Activated CD8-positive, alpha-beta T cell treated with anti-CD3 and anti-CD28 coated beads for 36 hours (primary cell): Measurements from ENCODE around the gene SCYL3. TPM values are rescaled to one million over a fixed set of nuclear protein-coding genes. Genes with fewer than 3 reads are reported as not detected.
A peak's percentile ranks its signal among the peaks of the same experiment; 100 is the strongest.

ENCODE experiments used
- ATAC-seq: fragments of 200-7000 bp; cut with Tn5 transposase; one replicate; pipeline ENCODE4 v1.10.0; 2021; ENCODE audit warnings: mild to moderate bottlenecking, moderate library complexity
- CTCF ChIA-PET: fragments of 350-600 bp; sonication (Branson Sonifier 250); formaldehyde crosslinking; loops from one replicate; lab custom pipeline; 2021; ENCODE audit warnings: antibody characterized with exemption; lab: Charles Lee
- POLR2A ChIA-PET: fragments of 350-600 bp; sonication (Branson Sonifier 250); formaldehyde crosslinking; loops from one replicate; lab custom pipeline; 2021; ENCODE audit warnings: antibody characterized with exemption; lab: Charles Lee
- DNase-seq: peaks from one replicate; pipeline ENCODE4 v3.0.0-alpha.2; 2020
- H3K27ac Mint-ChIP-seq: one replicate; pipeline ENCODE4 v1.8.0; 2021; ENCODE audit warnings: mild to moderate bottlenecking, mixed read lengths
- H3K27me3 Mint-ChIP-seq: one replicate; pipeline ENCODE4 v1.8.0; 2021; ENCODE audit warnings: mixed read lengths
- H3K36me3 Mint-ChIP-seq: one replicate; pipeline ENCODE4 v1.8.0; 2021; ENCODE audit warnings: low read depth, mixed read lengths
- H3K4me1 Mint-ChIP-seq: one replicate; pipeline ENCODE4 v1.8.0; 2021; ENCODE audit warnings: low read depth, mixed read lengths
- H3K4me3 Mint-ChIP-seq: one replicate; pipeline ENCODE4 v1.8.0; 2021; ENCODE audit warnings: mild to moderate bottlenecking, moderate library complexity, mixed read lengths
- H3K9me3 Mint-ChIP-seq: one replicate; pipeline ENCODE4 v1.8.0; 2021; ENCODE audit warnings: mixed read lengths
- CTCF ChIP-seq: fragments of 200-600 bp; IDR thresholded peaks from one replicate; pipeline ENCODE4 v1.8.0; 2022; ENCODE audit warnings: antibody characterized with exemption, mild to moderate bottlenecking
- intact Hi-C: fragments of 100-400 bp; cut with micrococcal nuclease; formaldehyde crosslinking; loops from one replicate; pipeline ENCODE4 v1.10.0; 2022
- total RNA-seq, 2 experiments: library from RNA; stranded (reverse); gene quantifications; one replicate each; pipeline ENCODE4 v1.2.3, GENCODE V29; 2021

The SCYL3 gene
- total RNA-seq, 2 experiments from 2014 or later: 7.7 to 8.4 TPM

GRCh38 chr1:169882039-169882511 lies 11.6 kb downstream of the SCYL3 start:
- no peaks in the 10 kb centered on the region for H3K27me3 Mint-ChIP-seq
- CTCF ChIA-PET: no interaction called here
- no peak overlapping the region for H3K4me3 Mint-ChIP-seq
- H3K36me3 Mint-ChIP-seq: peaks cover 37% of the 10 kb centered on the region
- POLR2A ChIA-PET: no interaction called here
- no peak for ATAC-seq
- no peak for TF ChIP-seq CTCF
- no peak overlapping the region for H3K27ac Mint-ChIP-seq
- intact Hi-C loops: no loop called here
- DNase-seq: no peak
- peaks cover 21% of the 10 kb centered on the region for H3K4me1 Mint-ChIP-seq
- no peaks in the 10 kb centered on the region for H3K9me3 Mint-ChIP-seq

- Mint-ChIP-seq H3K4me3 (no peak overlapping the region), H3K9me3 (no peaks in the 10 kb centered on the region), H3K36me3 (peaks cover 31% of the 10 kb centered on the region), H3K27ac (peak overlapping the region; percentile 10), H3K4me1 (peaks cover 18% of the 10 kb centered on the region), H3K27me3 (no peaks in the 10 kb centered on the region)
- DNase-seq (no peak), ATAC-seq (no peak)
- CTCF ChIA-PET: no interaction called here
- intact Hi-C loops: no loop called here
- POLR2A ChIA-PET: interaction anchor here (0.6 kb wide), 1 partner anchor 164 kb away, joined by 3 read pairs; no protein-coding TSS in a partner anchor
- TF ChIP-seq CTCF: no peak
These were observed 14.5 kb downstream of the SCYL3 start for GRCh38 chr1:169879034-169879840.

DNA sequence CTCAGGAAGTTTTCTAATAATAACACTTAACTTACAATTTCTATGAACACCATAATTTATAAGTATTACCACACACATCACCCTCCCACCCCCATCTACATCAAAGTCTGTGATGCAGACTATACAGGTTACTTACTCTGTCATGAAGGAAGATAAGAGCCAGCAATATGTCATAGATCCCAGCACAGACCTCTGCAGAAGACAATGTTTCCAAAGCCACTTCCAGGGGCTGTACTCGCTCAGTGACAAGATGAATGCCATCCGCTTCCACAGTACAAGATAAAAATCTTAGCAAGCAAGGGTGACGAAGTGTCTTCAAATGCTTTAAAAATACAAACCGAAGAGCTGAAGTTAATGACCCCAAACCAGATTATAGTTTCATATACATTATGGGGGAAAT lies 15.2 kb downstream of the SCYL3 start:
- Mint-ChIP-seq H3K27me3 (no peaks in the 10 kb centered on the region), H3K4me1 (peaks cover 21% of the 10 kb centered on the region), H3K9me3 (no peaks in the 10 kb centered on the region), H3K4me3 (no peak overlapping the region), H3K36me3 (peaks cover 39% of the 10 kb centered on the region), H3K27ac (no peak overlapping the region)
- ATAC-seq: no peak
- TF ChIP-seq CTCF: no peak
- intact Hi-C loops: no loop called here
- no peak for DNase-seq
- CTCF ChIA-PET: no interaction called here
- POLR2A ChIA-PET: no interaction called here

- TF ChIP-seq CTCF: no peak
- H3K9me3 Mint-ChIP-seq: no peaks in the 10 kb centered on the region
- peaks cover 40% of the 10 kb centered on the region for H3K36me3 Mint-ChIP-seq
- POLR2A ChIA-PET: no interaction called here
- peaks cover 18% of the 10 kb centered on the region for H3K4me1 Mint-ChIP-seq
- H3K4me3 Mint-ChIP-seq: no peak overlapping the region
- CTCF ChIA-PET: no interaction called here
- ATAC-seq: no peak
- H3K27ac Mint-ChIP-seq: no peak overlapping the region
- intact Hi-C loops: no loop called here
- no peak for DNase-seq
- H3K27me3 Mint-ChIP-seq: no peaks in the 10 kb centered on the region
These were observed 15.8 kb downstream of the SCYL3 start for GRCh38 chr1:169877800-169878491.

DNA sequence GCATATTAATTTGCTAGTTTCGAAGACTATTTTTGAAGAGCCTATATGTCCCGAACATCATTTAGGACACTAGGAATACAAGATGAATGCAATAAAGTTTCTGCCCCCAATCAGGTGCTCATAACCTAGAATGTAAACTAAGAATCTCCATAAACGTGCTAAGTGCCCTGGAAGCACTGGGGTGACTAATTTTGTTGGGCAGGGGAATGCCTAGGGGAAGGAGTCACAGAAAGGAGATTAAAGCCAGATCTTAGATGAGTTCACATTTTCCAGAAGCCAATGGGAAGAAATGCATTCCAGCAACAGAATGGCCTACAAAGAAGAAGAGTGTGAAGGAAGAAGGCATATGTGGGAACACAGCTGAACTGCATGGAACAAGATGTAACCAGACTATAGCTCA lies 19.5 kb downstream of the SCYL3 start:
- POLR2A ChIA-PET: no interaction called here

More for the DNA sequence above, 19.5 kb downstream of the SCYL3 start:
- peaks cover 2% of the 10 kb centered on the region for H3K9me3 Mint-ChIP-seq
- peaks cover 11% of the 10 kb centered on the region for H3K4me1 Mint-ChIP-seq
- no peak for DNase-seq
- intact Hi-C loops: no loop called here
- H3K36me3 Mint-ChIP-seq: peaks cover 57% of the 10 kb centered on the region
- TF ChIP-seq CTCF: no peak
- H3K27ac Mint-ChIP-seq: no peak overlapping the region
- CTCF ChIA-PET: no interaction called here
- no peak overlapping the region for H3K4me3 Mint-ChIP-seq
- no peak for ATAC-seq
- H3K27me3 Mint-ChIP-seq: no peaks in the 10 kb centered on the region
